Gastroesophageal sphincter (tissue), 4 donors: ENCODE results near the gene TPBGL. TPM values are rescaled to one million over a fixed set of nuclear protein-coding genes. Genes with fewer than 3 reads are reported as not detected.

Experiments
- ATAC-seq: fragments of 150-250 bp; one replicate; pipeline ENCODE4 v1.9.1; 2016; ENCODE audit warnings: mild to moderate bottlenecking, moderate library complexity
- H3K27ac ChIP-seq, 4 donors: fragments of 200-600 bp; sonication (generic) in 3 of 4; 1 replicate in 3 of 4; 2 replicates in 1 of 4; pipeline ENCODE4 v1.5.1; 2016 to 2019
- H3K27me3 ChIP-seq: fragments of 200-600 bp; sonication (generic); one replicate; pipeline ENCODE4 v1.5.1; 2019
- H3K36me3 ChIP-seq, 2 donors: fragments of 200-600 bp; sonication (generic); one replicate each; pipeline ENCODE4 v1.5.1; 2019; ENCODE audit warnings: control low read depth in 1 of 2
- H3K4me1 ChIP-seq, 3 donors: fragments of 200-600 bp; sonication (generic); 1 replicate in 2 of 3; 2 replicates in 1 of 3; pipeline ENCODE4 v1.5.1; 2016 to 2019; ENCODE audit warnings: control low read depth in 2 of 3
- H3K4me3 ChIP-seq, 2 donors: fragments of 200-600 bp; sonication (generic); one replicate each; pipeline ENCODE4 v1.5.1; 2019; ENCODE audit warnings: mild to moderate bottlenecking in 1 of 2, moderate library complexity in 1 of 2
- H3K9me3 ChIP-seq, 3 donors: fragments of 200-600 bp; sonication (generic); one replicate each; pipeline ENCODE4 v1.5.1; 2017 to 2019; ENCODE audit warnings: control low read depth in 2 of 3
- CTCF ChIP-seq, 4 experiments: fragments of 200-600 bp in 2 of 4; fragments of 450-650 bp in 2 of 4; sonication (generic) in 1 of 4; IDR thresholded peaks; one replicate each; pipeline ENCODE4 v1.5.1; 2017 to 2019; ENCODE audit warnings: antibody characterized with exemption in 4 of 4, mild to moderate bottlenecking in 2 of 4, moderate library complexity in 2 of 4
- EP300 ChIP-seq: sonication (generic); formaldehyde crosslinking; IDR thresholded peaks from one replicate; pipeline ENCODE4 v1.6.1; 2017; ENCODE audit warnings: antibody characterized with exemption, mild to moderate bottlenecking
- POLR2A ChIP-seq, 2 donors: fragments of 450-650 bp; IDR thresholded peaks; one replicate each; pipeline ENCODE4 v1.6.1; 2017; ENCODE audit warnings: antibody characterized with exemption in 2 of 2, mild to moderate bottlenecking in 2 of 2, moderate library complexity in 1 of 2
- POLR2AphosphoS5 ChIP-seq: sonication (generic); formaldehyde crosslinking; IDR thresholded peaks from one replicate; pipeline ENCODE4 v1.6.1; 2017; ENCODE audit warnings: antibody characterized with exemption
- WGBS, 2 donors: methylation state at CpG; one replicate each; pipeline ENCODE4 v1.1.5; 2018; ENCODE audit warnings: low coverage in 1 of 2; 5-methylcytosine and 5-hydroxymethylcytosine counted together
- total RNA-seq, 4 donors: library from RNA; depleted of rRNA; stranded (reverse); fragments of >200 nt; gene quantifications; one replicate each; pipeline ENCODE4 v1.1.0, GENCODE V29; 2016

TPBGL gene
- total RNA-seq, 4 donors from 2014 or later: 0.13 to 0.31 TPM; not detected in 2

DNA sequence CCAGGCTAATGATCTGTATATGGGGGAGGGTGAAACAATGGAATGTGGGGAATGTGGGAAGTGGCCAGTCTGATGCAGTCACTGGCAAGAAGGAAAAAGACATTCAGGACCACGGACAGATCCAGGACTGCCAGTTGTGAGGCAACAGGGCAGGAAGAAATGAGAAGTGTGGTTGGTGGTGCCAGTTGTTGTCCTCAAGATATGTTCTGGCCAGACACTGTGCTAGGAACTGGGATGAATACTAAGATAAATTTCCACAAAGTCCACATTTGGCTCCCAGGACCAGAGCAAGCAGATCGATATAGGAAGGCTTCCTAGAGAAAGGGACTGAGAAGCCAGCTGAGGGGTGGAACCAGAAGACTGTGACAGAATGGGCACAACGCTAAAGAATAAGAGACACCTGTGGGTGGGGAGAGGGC, 6.8 kb upstream of the TPBGL start:
- H3K4me3 ChIP-seq: no peak overlapping the region
- H3K27ac ChIP-seq: no peak overlapping the region
- H3K4me1 ChIP-seq: no peaks in the 10 kb centered on the region
- TF ChIP-seq EP300: no peak
- TF ChIP-seq POLR2AphosphoS5: no peak
- H3K9me3 ChIP-seq: no peaks in the 10 kb centered on the region
- ATAC-seq: no peak
- H3K36me3 ChIP-seq: no peaks in the 10 kb centered on the region
- 21 to 35% methylated on average over 2 of the region's 3 CpGs for WGBS, 2 donors
- H3K27me3 ChIP-seq: peaks cover 67% of the 10 kb centered on the region

- no peak for ATAC-seq
- Histone ChIP-seq H3K27me3 (peaks cover 74% of the 10 kb centered on the region), H3K36me3 (no peaks in the 10 kb centered on the region), H3K9me3 (no peaks in the 10 kb centered on the region), H3K4me3 (no peak overlapping the region), H3K27ac (no peak overlapping the region), H3K4me1 (peaks cover 0 to 13% (median 6%) of the 10 kb centered on the region in 3 donors)
- 49 to 60% methylated on average over 1 to 5 of the region's 8 CpGs for WGBS, 2 donors
- TF ChIP-seq POLR2A (IDR thresholded peaks at IDR 0.05) (no peak), CTCF (IDR thresholded peaks at IDR 0.05) (no peak), POLR2AphosphoS5 (no peak), EP300 (no peak)
Observed at GRCh38 chr11:75236062-75236461, 4.5 kb upstream of the TPBGL start.

DNA sequence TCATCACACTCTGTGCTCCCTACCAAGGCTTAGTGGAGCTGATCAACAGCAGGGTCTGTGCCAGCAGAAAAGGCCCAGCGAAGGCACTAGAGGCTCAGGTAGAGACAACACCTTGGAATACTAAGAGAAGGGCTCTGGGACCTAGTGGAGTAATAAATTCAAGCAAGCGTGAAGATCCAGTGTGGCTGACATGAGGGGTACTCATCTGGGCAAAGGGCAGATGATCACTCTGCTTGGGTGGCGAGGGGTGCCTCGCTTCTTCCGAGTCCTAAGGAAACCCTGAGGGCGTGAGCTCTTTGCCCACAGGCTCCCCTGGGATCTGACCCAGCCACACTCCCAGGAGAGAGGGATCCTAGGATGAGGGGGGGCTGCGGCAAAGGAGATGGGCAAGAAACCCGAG, 3.5 kb upstream of the TPBGL start:
- no peak overlapping the region for H3K4me3 ChIP-seq
- no peak for ATAC-seq
- H3K4me1 ChIP-seq: peaks cover 0 to 23% (median 6%) of the 10 kb centered on the region in 3 donors
- TF ChIP-seq CTCF (IDR thresholded peaks at IDR 0.05) (no peak), POLR2A (IDR thresholded peaks at IDR 0.05) (no peak), EP300 (no peak), POLR2AphosphoS5 (no peak)
- peaks cover 73% of the 10 kb centered on the region for H3K27me3 ChIP-seq
- H3K9me3 ChIP-seq: no peaks in the 10 kb centered on the region
- no peak overlapping the region for H3K27ac ChIP-seq
- WGBS, 2 donors: 78 to 90% methylated on average over 5 of the region's 8 CpGs
- no peaks in the 10 kb centered on the region for H3K36me3 ChIP-seq

DNA sequence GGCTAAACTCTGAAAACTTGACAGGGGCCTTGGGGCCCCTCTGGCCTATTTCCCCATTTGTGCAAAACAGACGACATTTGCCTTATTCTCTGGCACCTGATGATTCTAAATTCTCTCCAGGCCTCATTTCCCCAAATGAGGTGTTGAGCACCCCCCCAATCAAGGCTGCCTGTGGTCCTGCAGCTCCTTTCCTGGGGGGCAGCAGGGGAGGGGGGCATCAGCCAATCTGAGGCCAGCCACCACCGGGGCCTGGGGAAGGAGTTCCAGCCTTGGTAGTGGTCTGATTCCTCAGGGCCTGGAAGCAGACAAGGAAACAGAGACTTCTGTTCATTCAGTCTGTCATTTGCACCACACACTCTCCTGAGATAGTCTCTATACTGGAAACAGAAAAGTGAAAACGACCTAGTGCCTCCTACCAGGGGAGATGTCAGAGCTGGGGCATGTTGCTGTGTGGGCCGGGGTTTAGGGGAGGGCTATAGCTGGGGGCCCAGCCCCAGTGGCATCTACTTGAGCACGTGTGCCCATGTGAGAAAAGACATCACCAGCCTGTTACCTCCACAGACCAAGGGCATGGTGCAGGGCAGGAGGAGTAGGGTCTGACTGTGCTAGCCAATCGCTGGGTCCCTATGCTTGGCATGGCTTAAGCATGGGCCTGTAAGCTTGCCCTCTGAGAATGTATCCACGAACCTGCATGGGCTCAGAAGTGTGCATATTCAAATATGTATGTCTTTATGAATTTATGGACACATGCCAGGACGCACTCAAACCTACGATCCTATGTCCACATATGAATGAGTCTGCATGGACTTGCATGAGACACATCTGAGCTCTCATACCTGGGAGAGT, 1.8 kb upstream of the TPBGL start:
- TF ChIP-seq POLR2AphosphoS5 (no peak), POLR2A (IDR thresholded peaks at IDR 0.05) (no peak), CTCF (IDR thresholded peaks at IDR 0.05) (no peak), EP300 (no peak)
- no peak overlapping the region for H3K27ac ChIP-seq
- 73 to 84% methylated on average over 3 to 7 of the region's 9 CpGs for WGBS, 2 donors
- no peaks in the 10 kb centered on the region for H3K36me3 ChIP-seq
- peaks cover 87% of the 10 kb centered on the region for H3K27me3 ChIP-seq
- ATAC-seq: no peak
- no peaks in the 10 kb centered on the region for H3K9me3 ChIP-seq
- peaks cover 0 to 29% (median 6%) of the 10 kb centered on the region in 3 donors for H3K4me1 ChIP-seq
- H3K4me3 ChIP-seq: no peak overlapping the region

DNA sequence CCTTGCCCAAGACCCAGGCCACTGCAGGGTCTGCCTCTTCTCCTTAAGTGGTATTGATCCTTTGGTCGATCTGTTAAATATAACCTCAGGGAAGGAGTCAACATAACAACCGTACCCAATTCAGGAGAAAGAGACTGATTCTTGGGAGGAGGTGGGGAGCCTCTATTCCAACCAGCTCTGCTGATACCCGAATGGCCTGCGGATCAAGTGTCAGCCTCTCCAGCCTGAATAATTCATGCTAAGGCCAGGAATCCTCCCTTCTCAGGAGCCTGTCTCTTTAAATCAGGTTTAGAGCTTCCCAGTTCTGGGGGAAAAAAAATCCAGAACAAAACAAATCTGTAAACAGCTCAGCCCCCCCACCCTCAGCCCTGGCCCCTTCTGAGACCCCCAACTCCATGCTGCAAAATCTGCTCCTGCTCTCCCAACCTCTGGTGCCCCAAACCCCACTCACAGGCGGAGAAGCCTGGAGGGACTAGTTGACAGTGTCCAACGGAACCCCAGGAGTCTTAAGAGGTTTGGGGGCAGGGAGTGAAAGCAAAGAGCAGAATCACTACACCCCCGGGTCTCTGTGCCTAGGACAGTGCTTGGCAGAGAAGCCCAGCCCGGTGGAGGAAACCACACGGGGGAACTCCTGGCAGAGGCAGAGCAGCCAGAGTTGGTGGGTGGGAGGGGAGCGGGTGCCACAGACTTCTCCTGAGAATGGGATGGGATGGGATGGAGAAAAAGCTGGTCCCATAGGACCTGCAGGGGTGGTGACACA, 863 bp upstream of the TPBGL start:
- no peak for ATAC-seq
- TF ChIP-seq POLR2AphosphoS5 (no peak), POLR2A (IDR thresholded peaks at IDR 0.05) (no peak), EP300 (no peak), CTCF (IDR thresholded peaks at IDR 0.05) (no peak)
- no peak overlapping the region for H3K4me3 ChIP-seq
- peaks cover 96% of the 10 kb centered on the region for H3K27me3 ChIP-seq
- H3K4me1 ChIP-seq: peaks cover 0 to 29% (median 6%) of the 10 kb centered on the region in 3 donors
- no peaks in the 10 kb centered on the region for H3K36me3 ChIP-seq
- WGBS, 2 donors: 34 to 80% methylated on average over 2 to 3 of the region's 10 CpGs
- H3K27ac ChIP-seq: no peak overlapping the region
- H3K9me3 ChIP-seq: no peaks in the 10 kb centered on the region
